CD4-positive, alpha-beta T cell treated with Interleukin-15 for 4 hours (primary cell): ENCODE data around the gene SCNN1A.

Experiments
- DNase-seq: peaks from one replicate; pipeline ENCODE4 v3.0.0-alpha.2; 2020; ENCODE audit warnings: low spot score

The SCNN1A gene

DNA sequence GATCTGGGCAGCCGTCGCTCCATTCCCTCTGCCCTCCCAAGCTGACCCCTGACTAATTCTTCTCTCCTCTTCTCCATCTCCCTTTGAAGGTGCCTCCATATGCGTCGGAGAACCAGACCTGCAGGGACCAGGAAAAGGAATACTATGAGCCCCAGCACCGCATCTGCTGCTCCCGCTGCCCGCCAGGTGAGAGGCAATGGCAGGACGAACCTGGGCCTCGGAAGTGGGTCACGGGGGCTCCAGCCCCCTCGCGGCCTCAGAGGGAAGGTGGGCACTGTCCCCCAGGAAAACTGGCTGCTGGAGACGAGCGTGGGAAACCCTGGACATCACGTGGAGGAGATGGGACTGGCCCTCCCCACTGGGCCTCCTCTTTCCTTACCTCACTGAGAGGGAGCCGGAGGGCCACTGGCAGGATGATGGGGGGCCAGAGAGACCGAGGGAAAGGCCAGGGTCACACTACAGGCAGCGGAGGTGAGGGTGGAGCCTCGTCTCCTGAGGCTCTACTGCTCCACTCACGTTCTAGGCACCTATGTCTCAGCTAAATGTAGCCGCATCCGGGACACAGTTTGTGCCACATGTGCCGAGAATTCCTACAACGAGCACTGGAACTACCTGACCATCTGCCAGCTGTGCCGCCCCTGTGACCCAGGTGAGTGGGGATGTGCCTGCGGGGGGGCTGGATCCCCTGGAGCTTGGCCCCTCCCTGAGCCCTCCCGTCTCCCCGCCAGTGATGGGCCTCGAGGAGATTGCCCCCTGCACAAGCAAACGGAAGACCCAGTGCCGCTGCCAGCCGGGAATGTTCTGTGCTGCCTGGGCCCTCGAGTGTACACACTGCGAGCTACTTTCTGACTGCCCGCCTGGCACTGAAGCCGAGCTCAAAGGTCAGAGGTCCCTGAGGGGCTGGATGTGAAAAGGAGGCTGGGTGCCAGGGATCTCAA, 9.4 kb upstream of the SCNN1A start:
- no peak for DNase-seq

DNA sequence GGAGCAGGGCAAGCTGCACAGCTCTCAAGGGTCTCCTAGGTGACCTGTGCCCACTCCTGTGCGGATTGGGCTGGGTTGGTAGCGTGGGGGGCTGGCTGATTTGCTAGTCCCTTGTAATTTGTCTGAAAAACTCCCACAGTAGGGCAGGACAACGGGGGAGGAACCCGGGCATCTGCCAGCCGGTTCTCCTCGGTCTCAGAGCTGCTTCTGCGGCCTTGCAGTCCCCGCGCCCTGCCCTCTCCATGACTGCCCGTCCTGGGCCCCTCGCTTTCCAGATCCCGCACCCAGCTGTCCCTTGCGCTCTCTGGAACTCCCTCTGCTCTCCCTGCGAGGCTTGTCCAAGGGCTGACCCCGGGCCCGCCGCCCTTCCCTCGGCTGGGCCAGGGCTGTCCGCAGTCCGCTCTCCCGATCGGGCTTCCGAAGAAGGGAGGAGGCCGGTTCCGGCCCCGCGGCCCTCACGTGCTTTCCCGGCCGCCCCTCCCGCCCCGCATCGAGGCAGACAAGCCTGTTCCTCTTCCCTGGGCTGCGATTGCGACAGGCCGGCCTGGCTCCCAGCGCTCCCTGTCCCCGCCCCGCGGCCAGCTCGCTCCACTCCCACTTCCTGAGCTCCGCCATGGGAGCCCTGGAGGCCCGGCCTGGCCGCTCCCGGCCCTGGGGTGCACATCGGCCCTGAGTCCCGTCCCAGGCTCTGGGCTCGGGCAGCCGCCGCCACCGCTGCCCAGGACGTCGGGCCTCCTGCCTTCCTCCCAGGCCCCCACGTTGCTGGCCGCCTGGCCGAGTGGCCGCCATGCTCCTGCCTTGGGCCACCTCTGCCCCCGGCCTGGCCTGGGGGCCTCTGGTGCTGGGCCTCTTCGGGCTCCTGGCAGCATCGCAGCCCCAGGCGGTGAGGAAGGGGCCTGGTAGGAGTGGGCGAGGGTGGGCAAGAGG, 8.5 kb upstream of the SCNN1A start, which contains the start of gene LTBR:
TSS of gene LTBR (plus strand) at position 591 of the 927 bp plus-strand sequence. CDS start at position 788, 197 bp downstream.
- DNase-seq: no peak

DNA sequence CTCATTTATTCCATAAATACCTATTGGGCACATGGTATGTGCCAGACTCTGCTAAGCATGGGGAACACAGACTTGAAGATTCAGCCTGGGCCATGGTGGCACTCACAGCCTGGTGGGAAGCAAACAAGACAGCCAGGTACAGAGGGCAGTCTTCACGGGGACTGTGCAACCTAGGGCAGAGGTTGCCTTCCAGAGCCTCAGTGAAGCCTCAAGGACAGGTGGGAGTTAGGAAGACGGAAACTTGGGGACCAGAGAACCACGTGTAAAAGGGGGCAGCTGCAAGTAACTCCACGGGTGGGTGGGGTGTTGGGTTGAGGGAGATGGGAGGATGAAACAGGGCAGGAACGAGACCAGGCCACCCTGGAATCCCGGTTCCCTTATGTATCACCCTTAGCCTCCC, 7.6 kb upstream of the SCNN1A start:
- DNase-seq: no peak

DNA sequence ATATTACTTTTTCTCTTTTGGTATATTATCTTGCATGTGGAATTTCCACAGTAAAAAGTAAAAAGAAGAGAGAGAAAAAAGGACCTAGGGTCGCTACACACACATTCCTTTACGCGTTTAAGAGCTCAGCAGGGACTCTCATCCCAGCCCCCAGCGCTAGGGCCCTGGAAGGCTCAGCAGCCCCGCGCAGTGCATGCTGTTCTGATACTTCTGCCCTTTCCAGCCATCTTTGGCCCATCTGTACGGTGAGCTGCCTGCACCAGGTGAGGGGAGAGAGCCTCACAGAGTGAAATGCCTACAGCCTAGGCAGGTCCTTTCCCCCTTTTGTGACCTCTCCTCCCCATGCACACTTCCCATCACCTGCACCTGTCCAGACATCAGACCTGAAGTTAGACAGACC, 7.0 kb upstream of the SCNN1A start:
- no peak for DNase-seq

- DNase-seq: no peak
These were observed 5.1 kb upstream of the SCNN1A start for GRCh38 chr12:6380141-6381121.

DNA sequence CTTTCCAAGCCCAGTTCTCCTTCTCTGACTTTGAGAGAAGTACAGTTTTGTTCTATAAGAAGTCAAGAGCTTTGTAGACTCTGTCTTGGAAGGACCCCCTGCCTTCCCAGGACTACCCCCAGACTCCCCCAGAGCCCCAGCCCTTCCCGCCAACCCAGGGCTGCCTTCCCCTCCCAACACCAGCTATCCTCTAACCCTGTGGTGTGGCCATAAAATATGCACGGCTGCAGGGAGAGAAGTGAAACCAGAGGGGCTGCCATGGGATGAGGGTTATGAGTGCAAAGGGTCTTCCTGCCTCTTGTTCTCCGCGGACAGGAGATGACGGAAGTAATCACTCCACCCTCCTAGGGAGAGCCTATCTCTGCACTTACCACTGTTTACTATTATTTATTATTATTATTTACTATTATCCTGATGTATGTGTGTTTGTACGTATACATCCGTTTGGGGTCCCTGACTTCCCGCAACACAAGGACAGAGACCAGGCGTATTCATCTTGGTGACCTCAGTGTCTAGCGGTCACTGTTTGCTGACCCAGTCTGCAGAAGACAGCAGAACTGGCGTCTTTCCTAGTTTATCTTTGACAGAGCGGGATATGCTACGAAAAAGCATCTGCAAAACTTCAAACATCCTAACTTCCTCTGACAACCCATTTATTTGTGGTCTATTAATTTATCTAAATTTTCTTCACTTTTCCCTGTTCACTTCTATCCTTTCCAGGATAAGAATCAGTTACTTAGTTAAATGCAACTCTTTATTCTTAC, 3.5 kb upstream of the SCNN1A start:
- no peak for DNase-seq

DNA sequence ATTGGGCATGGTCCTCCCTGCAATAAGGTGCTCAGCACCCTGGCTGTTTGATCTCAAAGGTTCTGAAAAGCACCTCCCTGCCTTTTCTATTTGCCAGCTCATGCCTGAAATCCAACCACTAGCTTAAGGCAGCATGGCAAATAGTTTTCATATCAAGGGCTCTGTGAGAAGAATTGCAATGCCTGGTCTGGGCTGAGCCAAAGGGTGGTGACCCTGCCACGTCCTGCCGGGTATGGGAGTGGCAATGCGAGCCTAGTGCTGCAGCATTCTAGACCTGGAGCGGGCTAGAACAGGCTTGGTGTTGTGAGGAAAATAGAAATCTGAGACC, 2.3 kb upstream of the SCNN1A start:
- DNase-seq: no peak

DNA sequence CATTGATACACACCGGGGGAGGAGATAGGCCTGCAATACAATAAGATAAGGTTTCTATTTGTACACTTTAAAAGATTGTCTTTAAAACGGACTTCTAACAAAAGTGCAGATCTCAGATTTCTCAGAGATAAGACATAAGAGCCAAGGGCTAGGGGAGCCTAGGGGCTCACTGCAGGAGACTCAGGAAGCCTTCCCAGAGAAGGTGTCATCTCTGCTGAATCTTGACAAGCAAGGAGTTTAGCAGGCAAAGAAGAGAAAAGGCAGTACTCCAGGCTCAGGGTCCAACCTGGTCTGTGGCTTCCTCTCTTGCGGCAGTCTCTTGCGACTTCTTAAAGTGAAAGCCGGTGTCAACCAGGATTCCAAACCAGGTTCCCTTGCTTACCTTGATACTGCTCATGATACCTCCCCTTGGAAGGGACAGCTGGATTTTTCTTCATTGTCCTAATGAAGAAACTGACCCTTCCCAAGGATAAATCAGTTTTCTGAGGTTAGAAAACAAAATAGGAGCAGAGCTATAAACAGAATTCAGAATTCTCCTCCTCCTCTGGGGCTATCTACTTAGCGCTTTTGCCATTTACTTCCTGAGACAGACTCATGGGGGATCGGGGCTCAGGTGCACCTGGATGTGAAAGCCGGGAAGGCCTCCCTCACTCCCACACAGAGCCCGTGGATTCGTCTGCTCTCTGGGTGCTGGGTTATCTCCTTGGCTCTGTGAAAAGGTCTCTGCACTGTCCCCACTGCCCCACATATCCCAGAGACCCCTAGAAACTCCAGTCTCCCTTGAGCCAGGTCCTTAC, 1.7 kb upstream of the SCNN1A start:
- DNase-seq: no peak

DNA sequence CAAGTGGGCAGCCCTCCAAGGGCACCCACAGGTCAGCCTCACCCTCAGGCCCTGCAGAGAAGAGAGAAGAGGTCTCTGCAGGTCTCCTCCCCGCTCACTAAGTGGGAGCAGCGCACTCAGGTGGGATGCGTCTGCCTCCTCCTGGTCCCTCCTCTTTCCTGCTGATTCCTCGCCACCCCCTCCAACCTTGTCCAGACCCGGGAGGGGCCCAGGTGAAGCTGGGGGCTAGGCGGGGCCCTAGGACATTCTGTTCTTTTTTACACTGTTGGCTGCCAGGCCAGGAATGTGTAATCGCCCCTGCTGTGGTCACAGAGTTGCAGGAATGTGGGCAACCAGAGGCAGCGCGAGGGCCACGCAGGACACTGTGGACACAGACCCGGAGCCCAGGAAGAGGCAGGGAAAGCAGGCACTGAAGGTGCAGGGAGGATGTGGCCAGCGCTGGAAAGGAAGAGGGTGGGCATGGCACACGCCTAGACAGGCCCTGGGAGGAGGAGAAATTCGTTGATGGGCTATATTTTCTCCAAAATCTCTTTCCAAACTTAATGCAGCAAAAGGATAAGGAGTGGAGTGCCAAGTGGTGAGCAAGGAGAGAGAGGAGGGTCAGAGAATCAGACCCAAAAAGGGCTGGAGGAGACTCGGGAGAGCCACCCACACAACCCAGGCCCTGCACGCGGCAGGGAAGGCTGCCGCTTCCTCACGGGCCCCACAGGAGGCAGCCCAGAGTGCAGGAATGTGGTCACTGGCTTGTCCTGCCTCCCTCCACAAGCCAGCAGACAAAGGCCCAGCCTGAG, 911 bp upstream of the SCNN1A start:
- DNase-seq: no peak

GRCh38 chr12:6374786-6375160, 590 bp downstream of the SCNN1A start:
- no peak for DNase-seq

DNA sequence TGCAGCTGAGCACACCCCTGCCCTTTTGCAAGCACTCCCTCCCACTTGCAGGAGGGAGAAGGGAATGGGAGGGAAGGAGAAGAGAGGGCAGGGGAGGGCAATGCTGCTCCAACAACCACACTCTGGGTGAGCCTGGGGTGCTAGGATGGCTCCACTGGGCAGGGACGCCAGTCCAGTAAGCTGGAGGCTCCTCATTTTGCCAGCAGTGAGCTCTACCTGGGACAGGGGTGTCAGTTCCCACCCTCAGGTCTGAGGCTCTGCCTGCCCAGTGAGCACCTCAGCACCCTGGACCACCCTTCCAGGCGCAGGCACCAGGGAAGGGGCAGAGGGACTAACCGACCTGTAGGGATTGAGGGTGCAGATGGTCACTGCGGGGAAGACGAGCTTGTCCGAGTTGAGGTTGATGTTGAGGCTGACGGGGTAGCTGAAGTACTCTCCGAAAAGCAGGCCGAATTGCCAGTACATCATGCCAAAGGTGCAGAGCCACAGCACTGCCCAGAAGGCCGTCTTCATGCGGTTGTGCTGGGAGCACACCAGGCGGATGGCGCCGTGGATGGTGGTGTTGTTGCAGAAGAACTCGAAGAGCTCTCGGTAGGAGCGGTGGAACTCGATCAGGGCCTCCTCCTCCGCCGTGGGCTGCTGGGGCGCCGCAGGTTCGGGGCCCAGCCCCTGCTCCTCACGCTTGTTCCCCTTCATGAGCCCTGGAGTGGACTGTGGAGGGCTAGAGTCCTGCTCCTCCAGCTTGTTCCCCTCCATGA, 1.2 kb downstream of the SCNN1A start:
- DNase-seq: no peak

DNA sequence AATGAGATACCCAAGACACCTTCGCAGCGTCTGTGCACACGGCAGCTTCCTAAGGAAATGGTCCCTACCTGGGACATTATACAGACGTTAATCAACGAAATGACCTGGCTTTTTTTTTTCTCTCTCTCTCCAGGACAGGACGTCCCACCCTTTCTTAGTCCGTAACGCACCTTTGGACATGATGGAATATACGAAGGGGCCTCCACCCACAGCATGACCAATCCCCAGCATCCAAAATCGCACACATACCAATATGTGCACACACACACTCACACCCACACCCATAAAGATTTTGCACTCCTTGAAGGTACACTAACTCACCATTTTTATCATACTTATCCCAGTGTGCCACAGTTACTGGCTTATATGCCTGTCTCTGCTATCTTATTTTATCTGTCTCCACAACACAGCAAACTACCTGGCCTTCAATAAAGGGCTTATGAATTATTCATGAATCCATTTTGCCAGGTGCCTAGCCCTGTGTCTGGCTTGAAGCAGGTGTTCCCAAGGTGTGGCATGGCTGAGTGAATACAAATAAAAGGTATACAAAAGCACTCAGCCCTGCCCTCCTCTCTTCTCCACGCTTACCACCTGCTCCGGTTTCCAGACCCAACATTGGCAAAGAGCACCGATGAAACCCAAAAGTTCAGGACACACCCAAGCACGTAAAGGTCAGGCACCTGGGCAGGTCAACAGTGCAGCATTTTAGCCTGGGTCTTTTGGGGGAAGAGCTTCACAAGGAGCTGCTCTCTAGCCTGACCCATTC, 2.2 kb downstream of the SCNN1A start:
- DNase-seq: no peak

DNA sequence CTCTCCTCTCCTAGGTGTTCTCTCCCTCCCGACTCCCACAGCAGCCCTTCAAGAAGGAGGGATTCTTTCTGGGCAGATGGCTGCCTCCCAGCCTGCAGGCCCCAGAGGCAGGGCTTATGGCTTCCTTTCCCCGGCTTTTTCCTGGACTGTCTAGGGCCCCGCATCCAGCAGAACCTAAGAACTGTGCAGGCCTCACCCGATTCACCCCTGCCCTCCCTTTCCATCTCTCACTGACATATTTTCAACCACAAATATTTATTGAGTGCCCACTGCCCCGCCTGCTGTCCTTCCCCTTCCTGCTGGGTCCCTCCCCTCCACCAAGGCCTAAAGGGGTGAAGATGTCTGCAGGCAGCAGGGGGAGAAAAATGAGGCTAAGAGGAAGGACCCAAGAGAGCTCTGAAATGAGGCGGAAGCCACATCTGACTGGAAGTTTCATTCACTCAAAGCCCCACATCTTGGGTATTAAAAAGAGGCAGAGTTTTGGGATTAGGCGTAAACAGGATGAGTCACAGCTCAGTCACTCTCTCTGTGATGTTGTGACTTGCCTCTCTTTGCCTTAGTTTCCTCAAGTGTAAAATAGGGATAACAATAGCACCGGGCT, 2.9 kb downstream of the SCNN1A start:
- no peak for DNase-seq

DNA sequence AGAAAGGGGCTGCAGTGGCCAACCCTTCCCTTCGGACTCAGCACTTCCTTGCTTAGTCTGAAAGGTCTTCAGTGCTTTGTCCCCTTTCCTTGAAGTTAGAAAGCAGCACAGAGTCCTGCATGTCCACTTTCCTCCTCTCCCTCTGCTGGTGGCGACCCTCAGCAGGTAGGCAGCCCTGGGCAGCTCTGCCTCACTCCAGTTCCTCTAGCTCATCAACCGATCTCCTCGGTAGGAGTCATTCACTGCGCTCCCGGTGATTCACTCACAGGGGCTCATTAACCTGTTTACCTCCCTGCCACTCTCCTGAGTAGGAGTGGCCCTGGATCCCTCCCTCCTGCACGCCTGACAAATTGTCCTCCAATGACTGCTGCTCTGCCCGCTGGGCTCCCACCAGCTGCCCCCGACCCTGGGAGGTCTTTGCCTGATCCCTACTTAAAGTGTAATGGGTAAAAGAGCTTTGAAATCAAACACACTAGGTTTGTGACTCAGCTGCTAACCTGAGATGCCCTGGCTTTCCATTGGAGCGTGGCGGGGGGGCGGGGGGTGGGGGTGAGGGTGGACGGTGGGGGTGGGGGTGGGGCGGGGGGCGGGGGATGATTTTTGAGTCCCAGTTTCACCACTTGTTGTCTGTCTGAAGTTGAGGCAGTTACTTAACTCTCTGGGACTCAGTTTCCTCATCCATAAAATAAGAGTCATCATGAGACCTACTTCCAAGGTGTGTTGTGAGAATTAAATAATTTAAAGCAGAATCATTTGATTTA, 4.2 kb downstream of the SCNN1A start:
- no peak for DNase-seq

GRCh38 chr12:6370576-6370935, 4.8 kb downstream of the SCNN1A start:
- DNase-seq: no peak

DNA sequence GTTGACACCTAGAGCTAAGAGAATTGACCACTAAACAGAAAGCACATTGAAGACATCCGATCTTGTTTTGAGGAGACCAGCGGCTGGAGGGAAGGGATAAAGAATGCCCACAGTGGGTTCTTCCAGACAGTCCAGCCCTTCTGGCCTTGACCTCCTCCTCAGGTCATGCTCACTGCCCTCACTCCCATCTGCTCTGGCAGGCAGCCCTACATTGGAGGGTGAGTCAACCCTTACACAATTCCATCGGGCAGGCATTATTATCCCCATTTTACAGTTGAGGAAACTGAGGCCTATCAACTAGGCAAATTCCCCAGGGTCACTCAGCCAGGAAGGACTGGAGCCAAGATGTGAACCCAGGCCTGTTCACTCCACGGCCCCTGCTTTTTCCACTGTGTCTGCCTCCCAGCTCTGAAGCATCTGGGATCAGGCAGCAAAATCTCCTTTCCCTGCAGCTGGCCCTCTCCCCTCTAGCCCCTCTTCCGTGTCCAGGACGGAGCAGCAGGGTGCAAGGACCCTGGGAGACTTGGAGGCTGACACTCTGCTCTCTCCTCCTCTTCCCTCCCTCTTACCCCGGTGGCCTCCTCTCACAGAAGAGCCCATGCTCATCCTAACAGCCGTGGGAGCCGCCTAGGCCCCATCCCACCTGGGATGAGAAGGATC, 5.3 kb downstream of the SCNN1A start:
- no peak for DNase-seq
